HG03135 (cell line): ENCODE data around the gene ZNF521.
A peak's percentile ranks its signal among the peaks of the same experiment; 100 is the strongest.

Source experiments
- ATAC-seq: cut with Tn5 transposase; IDR thresholded peaks from one replicate; pipeline ENCODE4 v1.9.1; 2021; ENCODE audit warnings: mild to moderate bottlenecking, moderate library complexity; ENCODE audit not compliant: unreplicated experiment

ZNF521 gene

GRCh38 chr18:25351777-25352628, at the start of gene ZNF521:
Gene ZNF521, minus strand, starts transcription at chr18:25352166. Its CDS starts 1,220 bp downstream, at chr18:25350946.
- peak; percentile 63 for ATAC-seq

- no peak for ATAC-seq
Observed at GRCh38 chr18:25399554-25399953, 47.6 kb upstream of the ZNF521 start.

DNA sequence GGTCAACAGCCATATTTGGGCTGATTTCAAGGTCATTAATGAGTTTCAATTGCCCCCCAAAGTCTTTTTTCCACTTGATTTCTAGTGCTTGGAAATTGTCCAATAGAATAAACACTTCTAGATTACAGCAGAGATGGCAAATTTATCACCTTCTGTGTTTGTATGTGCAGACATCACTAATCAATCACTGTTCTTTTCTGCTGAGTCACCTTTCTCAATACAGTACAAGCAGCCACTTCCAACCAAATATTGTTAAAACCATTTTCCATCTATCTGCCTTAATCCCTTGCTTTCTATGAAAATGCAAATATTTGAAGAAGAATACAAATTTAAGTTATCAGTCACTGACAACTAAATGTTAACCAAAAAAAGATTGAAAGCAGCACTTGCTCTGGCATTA, 40.2 kb upstream of the ZNF521 start:
- no peak for ATAC-seq

DNA sequence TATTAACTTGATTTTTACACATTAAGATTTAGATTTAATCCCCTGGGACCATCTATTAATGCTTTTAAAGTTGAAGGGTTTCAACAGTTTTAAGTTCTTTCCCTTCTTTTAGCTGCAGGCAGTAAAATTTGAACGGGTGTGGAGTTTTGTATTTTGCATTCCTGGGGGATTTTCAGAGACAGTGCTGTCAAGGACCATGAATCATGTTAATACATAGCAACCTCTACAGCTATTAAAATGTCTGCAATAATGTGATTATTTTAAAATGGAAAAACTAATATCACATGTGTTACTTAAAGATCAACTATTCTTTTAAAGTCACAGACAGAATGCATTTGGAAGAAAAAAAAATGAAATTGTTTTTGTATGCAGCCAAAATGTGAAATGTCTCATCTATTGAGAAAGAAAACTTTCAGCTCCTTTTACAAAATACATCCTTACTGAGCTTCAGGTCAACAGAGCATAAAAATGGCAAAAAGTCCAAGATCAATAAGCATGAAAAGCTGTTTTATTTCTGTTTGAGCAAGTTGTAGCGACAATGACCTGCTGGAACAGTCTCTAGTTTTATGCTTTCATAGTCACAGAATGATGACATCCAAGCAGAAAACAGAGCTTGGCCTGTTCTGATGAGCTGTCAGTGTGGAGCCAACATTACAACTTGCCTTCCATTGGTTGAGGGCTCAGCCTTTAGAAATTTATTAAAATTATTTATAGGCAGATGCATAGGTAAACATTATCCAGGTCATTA, 21.6 kb upstream of the ZNF521 start:
- no peak for ATAC-seq

- no peak for ATAC-seq
Observed at GRCh38 chr18:25370391-25370790, 18.4 kb upstream of the ZNF521 start.

- ATAC-seq, result no peak
Observed at GRCh38 chr18:25365242-25365641, 13.3 kb upstream of the ZNF521 start.

GRCh38 chr18:25364732-25365131, 12.8 kb upstream of the ZNF521 start:
- ATAC-seq, result no peak

DNA sequence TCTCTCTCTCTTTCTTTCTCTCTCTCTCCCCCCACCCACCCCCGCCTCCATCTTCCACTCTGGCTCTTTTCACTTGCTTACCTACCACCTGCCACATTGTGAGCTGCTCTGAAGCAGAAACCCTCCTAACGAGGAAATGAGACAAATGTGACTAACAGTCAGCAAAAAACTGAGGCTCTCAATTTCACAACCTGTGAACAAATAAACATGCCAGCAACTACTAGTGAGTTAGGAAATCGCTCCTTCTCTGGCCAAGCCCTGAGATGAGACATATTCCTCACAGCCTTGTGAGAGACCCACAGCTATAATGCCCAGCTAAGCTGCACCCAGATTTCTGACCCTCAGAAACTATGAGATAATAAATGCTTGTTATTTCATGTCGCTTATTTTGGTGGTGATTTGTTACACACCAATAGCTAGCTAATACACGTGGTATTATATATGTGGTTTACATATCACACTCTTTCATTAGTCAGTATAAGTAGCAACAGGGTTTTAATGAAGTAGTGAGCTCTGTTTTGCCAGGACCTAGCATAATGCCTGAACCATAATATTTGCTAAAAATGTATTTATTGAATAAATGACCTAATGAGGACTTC, 8.4 kb upstream of the ZNF521 start:
- ATAC-seq, result no peak

GRCh38 chr18:25353080-25353479, 1.1 kb upstream of the ZNF521 start:
- no peak for ATAC-seq

GRCh38 chr18:25352629-25353005, 651 bp upstream of the ZNF521 start:
- ATAC-seq, result no peak

- no peak for ATAC-seq
Observed at GRCh38 chr18:25351280-25351775, 638 bp downstream of the ZNF521 start.

DNA sequence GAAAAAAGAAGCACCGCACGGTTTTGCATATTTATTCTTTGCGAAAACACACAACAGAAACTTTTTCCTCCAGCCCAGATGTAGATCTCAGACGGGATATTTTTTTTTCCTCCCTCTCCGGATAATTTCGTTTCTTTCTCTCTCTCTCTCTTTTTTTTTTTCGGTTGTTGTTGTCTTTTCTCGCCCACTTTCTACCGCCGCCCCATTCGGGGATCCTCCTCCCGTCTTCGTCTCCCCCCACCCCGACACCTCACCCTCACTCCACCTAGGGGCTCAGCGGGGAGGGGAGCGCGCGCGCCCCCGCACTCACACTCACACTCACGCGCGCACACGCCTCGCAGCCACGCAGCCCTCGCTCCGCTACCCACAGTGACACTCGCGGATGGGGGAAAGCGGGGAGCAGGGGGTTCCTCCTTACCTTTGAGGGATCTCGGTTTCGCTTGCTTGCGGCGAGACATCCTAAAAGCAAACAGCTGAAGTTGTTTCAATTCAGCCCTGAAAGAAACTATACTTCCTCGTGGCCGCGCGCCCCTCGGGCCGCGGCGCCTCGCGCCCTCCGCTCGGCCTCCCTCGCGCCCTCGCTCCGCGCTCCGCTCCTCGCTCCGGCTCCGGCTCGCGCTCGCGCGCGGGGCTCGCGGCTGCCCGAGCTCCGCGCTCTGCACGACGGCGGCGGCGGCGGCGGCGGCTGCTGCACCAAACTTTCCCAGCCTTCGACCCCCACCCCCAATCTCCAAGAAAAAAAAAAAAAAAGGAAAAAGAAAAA, 1.3 kb downstream of the ZNF521 start:
- ATAC-seq, result no peak

GRCh38 chr18:25349926-25350487, 2.0 kb downstream of the ZNF521 start:
- ATAC-seq, result no peak

- no peak for ATAC-seq
Observed at GRCh38 chr18:25349131-25349925, 2.6 kb downstream of the ZNF521 start.

- ATAC-seq, result no peak
Observed at GRCh38 chr18:25348386-25349130, 3.4 kb downstream of the ZNF521 start.

GRCh38 chr18:25346561-25346960, 5.4 kb downstream of the ZNF521 start:
- no peak for ATAC-seq

- no peak for ATAC-seq
Observed at GRCh38 chr18:25345081-25345866, 6.7 kb downstream of the ZNF521 start.

- ATAC-seq, result no peak
Observed at GRCh38 chr18:25341831-25342230, 10.1 kb downstream of the ZNF521 start.
